CD4-positive, alpha-beta memory T cell (primary cell): Measurements from ENCODE around the gene ANKFY1. TPM values are rescaled to one million over a fixed set of nuclear protein-coding genes. Genes with fewer than 3 reads are reported as not detected.

Experiments used
- CTCF ChIA-PET: fragments of 350-600 bp; sonication (Branson Sonifier 250); formaldehyde crosslinking; loops from one replicate; lab custom pipeline; 2021; ENCODE audit warnings: inconsistent platforms; ENCODE audit not compliant: partially characterized antibody; lab: Charles Lee
- POLR2A ChIA-PET: fragments of 350-600 bp; sonication (Branson Sonifier 250); formaldehyde crosslinking; loops from one replicate; lab custom pipeline; 2021; ENCODE audit not compliant: partially characterized antibody; lab: Charles Lee
- DNase-seq, 5 donors: peaks; one replicate each; pipeline versions ENCODE4 v3.0.0 to v3.0.0-alpha.2; 2020 to 2022; ENCODE audit warnings: mixed read lengths in 1 of 5
- H3K27ac ChIP-seq: one replicate; pipeline ENCODE4 v1.7.0; 2013; ENCODE audit warnings: low read depth, low read length
- H3K27me3 ChIP-seq: 2 replicates; pipeline ENCODE4 v1.7.0; 2013; ENCODE audit warnings: mild to moderate bottlenecking, low read length, moderate library complexity; ENCODE audit not compliant: insufficient read depth
- H3K36me3 ChIP-seq: 2 replicates; pipeline ENCODE4 v1.7.0; 2013; ENCODE audit warnings: mild to moderate bottlenecking, low read length, moderate library complexity; ENCODE audit not compliant: insufficient read depth
- H3K4me1 ChIP-seq: 2 replicates; pipeline ENCODE4 v1.7.0; 2013; ENCODE audit warnings: mild to moderate bottlenecking, low read length, moderate library complexity; ENCODE audit not compliant: insufficient read depth
- H3K4me3 ChIP-seq, 2 donors: one replicate each; pipeline ENCODE4 v1.7.0; 2013; ENCODE audit warnings: low read length in 2 of 2, mild to moderate bottlenecking in 1 of 2
- H3K9me3 ChIP-seq, 2 donors: one replicate each; pipeline ENCODE4 v1.7.0; 2013; ENCODE audit warnings: low read length in 2 of 2, control low read depth in 1 of 2; ENCODE audit not compliant: control insufficient read depth in 1 of 2
- H3K27ac Mint-ChIP-seq, 7 donors: one replicate each; pipeline ENCODE4 v1.8.0; 2020 to 2021; ENCODE audit warnings: mixed read lengths in 7 of 7, mild to moderate bottlenecking in 6 of 7, inconsistent platforms in 3 of 7, moderate library complexity in 3 of 7
- H3K27me3 Mint-ChIP-seq, 2 donors: one replicate each; pipeline ENCODE4 v1.8.0; 2020 to 2021; ENCODE audit warnings: mixed read lengths in 2 of 2
- H3K36me3 Mint-ChIP-seq, 2 donors: one replicate each; pipeline ENCODE4 v1.8.0; 2020 to 2021; ENCODE audit warnings: mixed read lengths in 2 of 2, inconsistent platforms in 1 of 2, mild to moderate bottlenecking in 1 of 2
- H3K4me1 Mint-ChIP-seq, 4 donors: one replicate each; pipeline ENCODE4 v1.8.0; 2020 to 2021; ENCODE audit warnings: mixed read lengths in 4 of 4, mild to moderate bottlenecking in 1 of 4
- H3K4me3 Mint-ChIP-seq, 8 donors: one replicate each; pipeline ENCODE4 v1.8.0; 2020 to 2021; ENCODE audit warnings: mixed read lengths in 8 of 8, mild to moderate bottlenecking in 7 of 8, moderate library complexity in 6 of 8, inconsistent platforms in 3 of 8
- H3K9me3 Mint-ChIP-seq, 8 donors: one replicate each; pipeline ENCODE4 v1.8.0; 2020 to 2021; ENCODE audit warnings: mixed read lengths in 8 of 8, mild to moderate bottlenecking in 5 of 8, inconsistent platforms in 3 of 8, moderate library complexity in 1 of 8
- intact Hi-C: fragments of 100-400 bp; cut with micrococcal nuclease; formaldehyde crosslinking; loops from one replicate; pipeline ENCODE4 v1.15.1; 2023
- polyA plus RNA-seq, 2 donors: library from polyadenylated mRNA; unstranded; fragments of 300-500 nt; fragmentation: Illumina TruSeq; gene quantifications; one replicate each; pipeline ENCODE4 v1.2.3, GENCODE V29; 2021
- total RNA-seq, 2 experiments: library from RNA; stranded (reverse); gene quantifications; one replicate each; pipeline ENCODE4 v1.2.3, GENCODE V29; 2021

The ANKFY1 gene
- total and polyA plus RNA-seq, 4 experiments from 2014 or later = 7.9 to 74.7 (median 47.9) TPM

DNA sequence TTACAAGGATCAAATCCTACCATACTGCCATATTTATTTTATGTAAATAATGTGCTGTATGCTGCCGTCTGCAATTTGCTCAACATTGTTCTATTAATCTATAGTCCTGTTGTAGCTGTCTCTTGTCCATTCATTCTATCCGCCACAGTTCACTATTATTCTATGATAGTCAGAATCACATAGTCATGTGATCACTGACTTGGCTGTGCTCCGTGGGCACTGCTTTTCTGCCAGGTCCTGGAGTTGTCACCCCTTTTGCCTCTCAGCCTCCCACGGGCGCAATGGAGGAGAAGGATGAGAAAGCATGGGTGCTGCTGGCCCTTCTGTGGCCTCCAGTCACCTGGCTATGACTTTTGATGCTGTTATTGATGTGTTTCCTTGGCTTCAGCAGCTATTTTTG lies 37.3 kb upstream of the ANKFY1 start:
- intact Hi-C loops = loop anchor here (5.0 kb wide), 1 partner anchor 66 kb away; the partner anchor contains the start of gene UBE2G1
- Mint-ChIP-seq H3K9me3 (no peaks in the 10 kb centered on the region), H3K27me3 (no peaks in the 10 kb centered on the region), H3K4me3 (no peak overlapping the region), H3K4me1 (peaks cover 17 to 30% (median 23%) of the 10 kb centered on the region in 4 donors), H3K27ac (peak overlapping the region in 2 of 7 donors; percentile 23 to 60), H3K36me3 (peaks cover 16 to 56% of the 10 kb centered on the region in 2 donors)
- H3K27ac ChIP-seq = no peak overlapping the region
- ChIA-PET CTCF (no interaction called here), POLR2A (no interaction called here)
- H3K4me3 ChIP-seq = no peak overlapping the region
- H3K4me1 ChIP-seq = no peaks in the 10 kb centered on the region
- DNase-seq = no peak
- no peaks in the 10 kb centered on the region for H3K9me3 ChIP-seq
- H3K36me3 ChIP-seq = peaks cover under 1% of the 10 kb centered on the region
- H3K27me3 ChIP-seq = no peaks in the 10 kb centered on the region

DNA sequence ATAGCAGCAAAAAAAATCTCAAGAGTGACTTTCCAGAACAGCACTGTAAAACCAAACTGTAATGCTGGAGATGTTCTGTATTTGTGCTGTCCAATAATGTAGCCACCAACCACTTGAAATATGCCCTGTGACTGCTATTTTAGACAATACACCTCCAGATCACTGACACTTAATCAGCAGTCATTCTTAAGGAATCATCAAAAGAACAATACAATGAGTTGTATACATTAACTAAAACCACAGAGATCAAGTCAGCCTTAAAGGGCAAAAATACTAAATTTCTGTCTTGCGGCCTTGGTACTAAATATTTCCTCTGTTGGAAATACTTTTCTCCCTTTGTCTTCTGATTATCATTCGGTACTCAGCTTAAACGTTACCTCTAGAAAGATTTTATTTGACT lies 33.6 kb upstream of the ANKFY1 start:
- Mint-ChIP-seq H3K27me3 (no peaks in the 10 kb centered on the region), H3K36me3 (peaks cover 18 to 50% of the 10 kb centered on the region in 2 donors), H3K9me3 (no peaks in the 10 kb centered on the region), H3K27ac (peak overlapping the region in 4 of 7 donors; percentile 23 to 54 (median 27)), H3K4me1 (peaks cover 15 to 28% (median 22%) of the 10 kb centered on the region in 4 donors), H3K4me3 (no peak overlapping the region)
- ChIA-PET CTCF (interaction anchor here (1.1 to 1.8 kb wide), 4 partner anchors 12 to 122 kb away, joined by 3 to 4 read pairs (median 3); no protein-coding TSS in a partner anchor), POLR2A (no interaction called here)
- Histone ChIP-seq H3K27me3 (no peaks in the 10 kb centered on the region), H3K36me3 (no peaks in the 10 kb centered on the region), H3K9me3 (no peaks in the 10 kb centered on the region), H3K27ac (no peak overlapping the region), H3K4me1 (no peaks in the 10 kb centered on the region), H3K4me3 (no peak overlapping the region)
- intact Hi-C loops = no loop called here
- DNase-seq = no peak

DNA sequence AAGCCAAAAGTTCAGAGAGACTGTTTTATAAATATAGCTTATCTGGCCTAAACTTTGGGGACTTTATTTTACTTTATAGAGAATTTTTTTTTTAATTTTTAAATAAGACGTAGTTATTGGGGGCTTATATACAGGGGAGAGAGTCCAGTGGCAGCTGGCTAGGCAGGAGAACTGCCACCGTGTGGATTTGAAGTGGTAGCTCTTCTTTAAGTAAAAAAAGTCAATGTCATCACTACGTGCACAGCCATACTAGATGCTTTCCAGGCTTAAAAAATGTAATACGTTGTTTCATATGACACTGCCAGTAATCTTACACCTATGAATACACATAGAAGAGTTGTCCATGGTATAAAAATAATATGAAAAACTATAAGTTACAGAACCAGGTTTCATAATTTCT lies 31.9 kb upstream of the ANKFY1 start:
- Histone ChIP-seq H3K4me1 (no peaks in the 10 kb centered on the region), H3K36me3 (no peaks in the 10 kb centered on the region), H3K4me3 (no peak overlapping the region), H3K27me3 (no peaks in the 10 kb centered on the region), H3K9me3 (no peaks in the 10 kb centered on the region), H3K27ac (no peak overlapping the region)
- Mint-ChIP-seq H3K9me3 (no peaks in the 10 kb centered on the region), H3K27ac (no peak overlapping the region), H3K27me3 (no peaks in the 10 kb centered on the region), H3K4me1 (peaks cover 14 to 23% (median 20%) of the 10 kb centered on the region in 4 donors), H3K4me3 (no peak overlapping the region), H3K36me3 (peaks cover 4 to 40% of the 10 kb centered on the region in 2 donors)
- intact Hi-C loops = no loop called here
- no peak for DNase-seq
- ChIA-PET POLR2A (interaction anchor here (0.6 kb wide), 1 partner anchor 156 kb away, joined by 3 read pairs; no protein-coding TSS in a partner anchor), CTCF (interaction anchor here (1.3 kb wide), 1 partner anchor 271 kb away, joined by 4 read pairs; no protein-coding TSS in a partner anchor)

DNA sequence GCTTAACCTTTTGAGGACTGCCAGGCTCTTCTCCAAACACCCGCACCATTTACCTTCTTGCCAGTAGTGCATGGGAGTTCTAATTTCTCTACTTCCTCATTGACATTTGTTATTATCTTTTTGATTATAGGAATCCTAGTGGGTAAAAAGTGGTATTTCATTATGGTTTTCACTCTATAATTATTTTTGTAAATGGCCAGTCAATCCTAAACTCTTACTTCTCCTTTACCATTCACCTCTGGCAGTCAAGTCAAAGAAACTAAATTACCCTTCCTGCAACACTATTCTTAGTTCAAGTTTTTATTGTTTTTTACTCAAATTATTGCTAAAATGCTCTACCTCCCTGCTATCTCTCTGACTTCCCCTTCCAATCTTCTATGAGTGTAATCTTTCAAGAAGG lies 29.8 kb upstream of the ANKFY1 start:
- DNase-seq = no peak
- H3K27ac ChIP-seq = no peak overlapping the region
- Mint-ChIP-seq H3K4me3 (no peak overlapping the region), H3K9me3 (no peaks in the 10 kb centered on the region), H3K4me1 (peaks cover 9 to 21% (median 15%) of the 10 kb centered on the region in 4 donors), H3K27me3 (no peaks in the 10 kb centered on the region), H3K27ac (peak overlapping the region in 1 of 7 donors; percentile 7), H3K36me3 (peaks cover 4 to 39% of the 10 kb centered on the region in 2 donors)
- H3K36me3 ChIP-seq = no peaks in the 10 kb centered on the region
- H3K27me3 ChIP-seq = no peaks in the 10 kb centered on the region
- ChIA-PET CTCF (interaction anchor here (1.0 kb wide), 1 partner anchor 10 kb away, joined by 3 read pairs; no protein-coding TSS in a partner anchor), POLR2A (no interaction called here)
- no peaks in the 10 kb centered on the region for H3K4me1 ChIP-seq
- no peak overlapping the region for H3K4me3 ChIP-seq
- intact Hi-C loops = no loop called here
- no peaks in the 10 kb centered on the region for H3K9me3 ChIP-seq

DNA sequence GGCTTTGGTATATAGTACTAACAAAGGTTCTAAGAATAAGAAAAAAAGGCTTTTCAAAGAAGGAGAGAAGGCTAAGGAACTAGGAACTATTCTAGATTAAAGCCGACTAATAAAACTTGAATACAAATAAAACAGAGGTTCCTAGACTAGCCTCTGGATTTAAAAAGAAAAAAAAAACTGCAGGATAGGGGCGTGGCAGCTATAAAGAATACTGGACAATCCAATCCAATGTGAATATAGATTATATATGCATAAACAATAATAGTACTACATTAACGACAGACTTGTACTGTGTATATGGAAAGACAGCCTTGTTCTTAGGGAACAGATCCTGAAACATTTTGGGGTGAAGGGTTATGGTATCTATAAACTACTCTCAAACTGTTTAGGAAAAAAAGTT lies 23.9 kb upstream of the ANKFY1 start:
- Mint-ChIP-seq H3K27me3 (no peaks in the 10 kb centered on the region), H3K4me1 (peaks cover 0 to 8% (median 3%) of the 10 kb centered on the region in 4 donors), H3K36me3 (peaks cover 7 to 38% of the 10 kb centered on the region in 2 donors), H3K27ac (no peak overlapping the region), H3K4me3 (no peak overlapping the region), H3K9me3 (no peaks in the 10 kb centered on the region)
- no peaks in the 10 kb centered on the region for H3K4me1 ChIP-seq
- no peaks in the 10 kb centered on the region for H3K36me3 ChIP-seq
- intact Hi-C loops = no loop called here
- no peaks in the 10 kb centered on the region for H3K9me3 ChIP-seq
- POLR2A ChIA-PET = no interaction called here
- no peak overlapping the region for H3K27ac ChIP-seq
- no peaks in the 10 kb centered on the region for H3K27me3 ChIP-seq
- CTCF ChIA-PET = no interaction called here
- no peak for DNase-seq
- no peak overlapping the region for H3K4me3 ChIP-seq

DNA sequence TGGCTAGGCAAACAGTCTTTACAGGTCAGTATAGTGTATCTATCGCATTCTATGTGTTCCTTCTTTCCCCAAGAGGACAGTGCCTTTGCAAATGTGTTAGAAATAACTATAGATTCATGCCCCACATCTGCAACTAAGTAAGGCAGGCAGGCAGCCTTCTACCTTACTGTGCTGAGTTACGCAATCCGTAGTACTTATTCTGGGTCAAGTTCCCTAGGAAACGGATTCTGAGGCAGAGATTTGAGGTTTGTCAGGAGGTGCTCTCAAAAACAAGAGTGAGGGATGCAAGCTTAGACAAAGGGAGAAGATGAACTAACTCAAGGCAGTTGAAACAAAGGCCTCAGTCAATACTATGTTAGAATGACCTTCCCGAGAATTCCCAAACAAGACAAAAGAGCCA lies 12.7 kb upstream of the ANKFY1 start:
- peak overlapping the region in 1 of 7 donors; percentile 85 for H3K27ac Mint-ChIP-seq
- H3K27me3 ChIP-seq = no peaks in the 10 kb centered on the region
- no peak overlapping the region for H3K4me3 Mint-ChIP-seq
- intact Hi-C loops = no loop called here
- H3K27me3 Mint-ChIP-seq = no peaks in the 10 kb centered on the region
- H3K36me3 ChIP-seq = peaks cover 19% of the 10 kb centered on the region
- H3K4me1 Mint-ChIP-seq = peaks cover 3 to 6% (median 4%) of the 10 kb centered on the region in 4 donors
- no peak overlapping the region for H3K27ac ChIP-seq
- no peaks in the 10 kb centered on the region for H3K9me3 Mint-ChIP-seq
- no peak for DNase-seq
- peaks cover 22 to 31% of the 10 kb centered on the region in 2 donors for H3K36me3 Mint-ChIP-seq
- ChIA-PET CTCF (interaction anchor here (1.0 to 1.4 kb wide), 2 partner anchors 16 to 77 kb away, joined by 3 read pairs; no protein-coding TSS in a partner anchor), POLR2A (no interaction called here)
- no peaks in the 10 kb centered on the region for H3K4me1 ChIP-seq
- H3K4me3 ChIP-seq = no peak overlapping the region
- no peaks in the 10 kb centered on the region for H3K9me3 ChIP-seq

DNA sequence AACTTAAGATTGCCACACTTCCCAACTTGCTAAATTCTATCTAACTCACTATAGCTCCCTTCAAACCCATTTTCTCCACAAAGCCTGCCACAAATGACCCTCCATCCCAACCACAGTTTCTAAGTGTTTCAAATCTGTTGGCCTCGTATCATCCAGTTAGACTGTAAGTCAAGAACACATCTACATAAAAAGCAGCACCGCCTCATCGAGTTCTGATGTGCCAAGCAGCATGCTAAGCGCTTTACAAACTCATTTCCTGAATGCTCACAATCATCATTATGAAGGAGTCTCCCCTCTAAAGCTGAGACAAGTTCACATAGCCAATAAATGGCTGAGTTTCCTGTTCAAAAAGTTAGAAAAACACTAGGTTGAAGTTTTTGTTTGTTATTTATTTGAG lies 9.2 kb upstream of the ANKFY1 start:
- Histone ChIP-seq H3K9me3 (no peaks in the 10 kb centered on the region), H3K4me3 (no peak overlapping the region), H3K27ac (no peak overlapping the region), H3K36me3 (peaks cover 9% of the 10 kb centered on the region), H3K4me1 (no peaks in the 10 kb centered on the region), H3K27me3 (no peaks in the 10 kb centered on the region)
- H3K27me3 Mint-ChIP-seq = no peaks in the 10 kb centered on the region
- peaks cover 20 to 35% of the 10 kb centered on the region in 2 donors for H3K36me3 Mint-ChIP-seq
- DNase-seq = no peak
- no peak overlapping the region for H3K4me3 Mint-ChIP-seq
- no peaks in the 10 kb centered on the region for H3K9me3 Mint-ChIP-seq
- intact Hi-C loops = no loop called here
- H3K4me1 Mint-ChIP-seq = peaks cover 3 to 5% (median 4%) of the 10 kb centered on the region in 4 donors
- ChIA-PET POLR2A (interaction anchor here (0.8 kb wide), 1 partner anchor 9 kb away, joined by 3 read pairs; no protein-coding TSS in a partner anchor), CTCF (interaction anchor here (1.8 kb wide), 1 partner anchor 14 kb away, joined by 7 read pairs; no protein-coding TSS in a partner anchor)
- H3K27ac Mint-ChIP-seq = peak overlapping the region in 6 of 7 donors; percentile 42 to 79 (median 70)
